Suprapubic skin (tissue), 4 donors: ENCODE results near the gene CDH13.

Experiments used
- EP300 ChIP-seq: sonication (generic); formaldehyde crosslinking; IDR thresholded peaks from one replicate; pipeline ENCODE4 v1.6.1; 2017; ENCODE audit warnings: antibody characterized with exemption
- POLR2A ChIP-seq, 2 donors: fragments of 450-650 bp; IDR thresholded peaks; one replicate each; pipeline ENCODE4 v1.6.1; 2017; ENCODE audit warnings: antibody characterized with exemption in 2 of 2, mild to moderate bottlenecking in 2 of 2, moderate library complexity in 2 of 2
- POLR2AphosphoS5 ChIP-seq, 3 donors: sonication (generic); formaldehyde crosslinking; IDR thresholded peaks; one replicate each; pipeline ENCODE4 v1.6.1; 2017; ENCODE audit warnings: antibody characterized with exemption in 3 of 3
- TF ChIP-seq, protein P1 (sequence below), 2 donors: fragments of 200-600 bp in 1 of 2; fragments of 450-650 bp in 1 of 2; sonication (generic) in 1 of 2; IDR thresholded peaks; one replicate each; pipeline ENCODE4 v1.5.1; 2016 to 2019; ENCODE audit warnings: antibody characterized with exemption in 2 of 2, mild to moderate bottlenecking in 1 of 2, moderate library complexity in 1 of 2

DNA sequence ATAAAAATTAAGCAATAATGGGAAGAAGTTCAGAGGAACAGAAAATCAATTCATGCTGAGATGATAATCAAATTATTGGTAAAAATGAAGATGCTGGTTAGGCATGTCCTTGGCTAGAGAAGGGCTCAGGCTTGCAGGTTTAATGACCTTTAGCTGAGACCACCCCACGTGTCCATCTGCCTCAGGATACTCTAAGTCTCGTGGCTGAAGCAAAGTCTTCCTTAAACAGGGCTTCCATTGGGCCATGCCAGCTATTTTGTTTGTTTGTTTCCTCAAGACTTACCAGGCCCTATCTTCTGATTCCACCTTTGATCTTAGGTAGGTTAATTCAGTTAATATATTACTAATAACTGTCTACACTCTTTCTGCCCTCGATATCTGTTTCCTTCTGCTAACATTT, 366.0 kb downstream of the CDH13 start:
- TF ChIP-seq, protein P1, sequence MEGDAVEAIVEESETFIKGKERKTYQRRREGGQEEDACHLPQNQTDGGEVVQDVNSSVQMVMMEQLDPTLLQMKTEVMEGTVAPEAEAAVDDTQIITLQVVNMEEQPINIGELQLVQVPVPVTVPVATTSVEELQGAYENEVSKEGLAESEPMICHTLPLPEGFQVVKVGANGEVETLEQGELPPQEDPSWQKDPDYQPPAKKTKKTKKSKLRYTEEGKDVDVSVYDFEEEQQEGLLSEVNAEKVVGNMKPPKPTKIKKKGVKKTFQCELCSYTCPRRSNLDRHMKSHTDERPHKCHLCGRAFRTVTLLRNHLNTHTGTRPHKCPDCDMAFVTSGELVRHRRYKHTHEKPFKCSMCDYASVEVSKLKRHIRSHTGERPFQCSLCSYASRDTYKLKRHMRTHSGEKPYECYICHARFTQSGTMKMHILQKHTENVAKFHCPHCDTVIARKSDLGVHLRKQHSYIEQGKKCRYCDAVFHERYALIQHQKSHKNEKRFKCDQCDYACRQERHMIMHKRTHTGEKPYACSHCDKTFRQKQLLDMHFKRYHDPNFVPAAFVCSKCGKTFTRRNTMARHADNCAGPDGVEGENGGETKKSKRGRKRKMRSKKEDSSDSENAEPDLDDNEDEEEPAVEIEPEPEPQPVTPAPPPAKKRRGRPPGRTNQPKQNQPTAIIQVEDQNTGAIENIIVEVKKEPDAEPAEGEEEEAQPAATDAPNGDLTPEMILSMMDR (IDR thresholded peaks at IDR 0.05), result no peak
- no peak for TF ChIP-seq POLR2AphosphoS5 (IDR thresholded peaks at IDR 0.05)
- no peak for TF ChIP-seq POLR2A (IDR thresholded peaks at IDR 0.05)
- TF ChIP-seq EP300, result no peak
